ENCODE data around the gene PERCC1.

The PERCC1 gene

GRCh38 chr16:1445518-1446203 lies 14.8 kb downstream of the PERCC1 start:
- H3K9ac ChIP-seq (ENCODE audit: low read depth, low read length): no peak overlapping the region
- no peak overlapping the region for H3K27ac ChIP-seq (ENCODE audit: low read depth, low read length)
- no peaks in the 10 kb centered on the region for H3K4me1 ChIP-seq (ENCODE audit: control insufficient read depth, insufficient read depth, low read length)
- no peaks in the 10 kb centered on the region for H3K27me3 ChIP-seq (ENCODE audit: control insufficient read depth, insufficient read depth, low read length)
- peaks cover 31% of the 10 kb centered on the region for H3K36me3 ChIP-seq (ENCODE audit: control insufficient read depth, insufficient read depth, low read length)
- no peaks in the 10 kb centered on the region for H3K9me3 ChIP-seq (ENCODE audit: control insufficient read depth, insufficient read depth, low read length)
- H3K4me3 ChIP-seq (ENCODE audit: low read depth, low read length): no peak overlapping the region

- Histone ChIP-seq H3K27ac (ENCODE audit: low read depth, low read length) (no peak overlapping the region), H3K4me1 (ENCODE audit: control insufficient read depth, insufficient read depth, low read length) (no peaks in the 10 kb centered on the region), H3K27me3 (ENCODE audit: control insufficient read depth, insufficient read depth, low read length) (no peaks in the 10 kb centered on the region), H3K9ac (ENCODE audit: low read depth, low read length) (no peak overlapping the region), H3K9me3 (ENCODE audit: control insufficient read depth, insufficient read depth, low read length) (no peaks in the 10 kb centered on the region), H3K36me3 (ENCODE audit: control insufficient read depth, insufficient read depth, low read length) (peaks cover 39% of the 10 kb centered on the region), H3K4me3 (ENCODE audit: low read depth, low read length) (no peak overlapping the region)
These were observed 15.6 kb downstream of the PERCC1 start for GRCh38 chr16:1446296-1447080.

GRCh38 chr16:1447965-1448364 lies 17.1 kb downstream of the PERCC1 start:
- Histone ChIP-seq H3K27me3 (ENCODE audit: control insufficient read depth, insufficient read depth, low read length) (no peaks in the 10 kb centered on the region), H3K36me3 (ENCODE audit: control insufficient read depth, insufficient read depth, low read length) (peaks cover 49% of the 10 kb centered on the region), H3K4me3 (ENCODE audit: low read depth, low read length) (no peak overlapping the region), H3K9ac (ENCODE audit: low read depth, low read length) (no peak overlapping the region), H3K9me3 (ENCODE audit: control insufficient read depth, insufficient read depth, low read length) (no peaks in the 10 kb centered on the region), H3K4me1 (ENCODE audit: control insufficient read depth, insufficient read depth, low read length) (no peaks in the 10 kb centered on the region), H3K27ac (ENCODE audit: low read depth, low read length) (no peak overlapping the region)

GRCh38 chr16:1448536-1449116 lies 17.7 kb downstream of the PERCC1 start:
- Histone ChIP-seq H3K4me1 (ENCODE audit: control insufficient read depth, insufficient read depth, low read length) (no peaks in the 10 kb centered on the region), H3K27ac (ENCODE audit: low read depth, low read length) (no peak overlapping the region), H3K9me3 (ENCODE audit: control insufficient read depth, insufficient read depth, low read length) (no peaks in the 10 kb centered on the region), H3K4me3 (ENCODE audit: low read depth, low read length) (no peak overlapping the region), H3K36me3 (ENCODE audit: control insufficient read depth, insufficient read depth, low read length) (peaks cover 55% of the 10 kb centered on the region), H3K27me3 (ENCODE audit: control insufficient read depth, insufficient read depth, low read length) (no peaks in the 10 kb centered on the region), H3K9ac (ENCODE audit: low read depth, low read length) (no peak overlapping the region)

- H3K4me3 ChIP-seq (ENCODE audit: low read depth, low read length): no peak overlapping the region
- H3K27ac ChIP-seq (ENCODE audit: low read depth, low read length): no peak overlapping the region
- H3K9ac ChIP-seq (ENCODE audit: low read depth, low read length): no peak overlapping the region; the same call in 1 of the 2 replicates
- no peaks in the 10 kb centered on the region for H3K9me3 ChIP-seq (ENCODE audit: control insufficient read depth, insufficient read depth, low read length)
- H3K27me3 ChIP-seq (ENCODE audit: control insufficient read depth, insufficient read depth, low read length): no peaks in the 10 kb centered on the region
- peaks cover 62% of the 10 kb centered on the region for H3K36me3 ChIP-seq (ENCODE audit: control insufficient read depth, insufficient read depth, low read length)
- no peaks in the 10 kb centered on the region for H3K4me1 ChIP-seq (ENCODE audit: control insufficient read depth, insufficient read depth, low read length)
These were observed 18.4 kb downstream of the PERCC1 start for GRCh38 chr16:1449201-1449788.

GRCh38 chr16:1450218-1450617 lies 19.3 kb downstream of the PERCC1 start:
- Histone ChIP-seq H3K4me1 (ENCODE audit: control insufficient read depth, insufficient read depth, low read length) (no peaks in the 10 kb centered on the region), H3K36me3 (ENCODE audit: control insufficient read depth, insufficient read depth, low read length) (peaks cover 70% of the 10 kb centered on the region), H3K27ac (ENCODE audit: low read depth, low read length) (no peak overlapping the region), H3K27me3 (ENCODE audit: control insufficient read depth, insufficient read depth, low read length) (no peaks in the 10 kb centered on the region), H3K9ac (ENCODE audit: low read depth, low read length) (no peak overlapping the region), H3K4me3 (ENCODE audit: low read depth, low read length) (no peak overlapping the region), H3K9me3 (ENCODE audit: control insufficient read depth, insufficient read depth, low read length) (no peaks in the 10 kb centered on the region)

- Histone ChIP-seq H3K36me3 (ENCODE audit: control insufficient read depth, insufficient read depth, low read length) (peaks cover 72% of the 10 kb centered on the region), H3K27ac (ENCODE audit: low read depth, low read length) (no peak overlapping the region), H3K9ac (ENCODE audit: low read depth, low read length) (no peak overlapping the region), H3K9me3 (ENCODE audit: control insufficient read depth, insufficient read depth, low read length) (no peaks in the 10 kb centered on the region), H3K4me3 (ENCODE audit: low read depth, low read length) (no peak overlapping the region), H3K27me3 (ENCODE audit: control insufficient read depth, insufficient read depth, low read length) (no peaks in the 10 kb centered on the region), H3K4me1 (ENCODE audit: control insufficient read depth, insufficient read depth, low read length) (no peaks in the 10 kb centered on the region)
These were observed 20.0 kb downstream of the PERCC1 start for GRCh38 chr16:1450841-1451240.

- Histone ChIP-seq H3K9me3 (ENCODE audit: control insufficient read depth, insufficient read depth, low read length) (no peaks in the 10 kb centered on the region), H3K27me3 (ENCODE audit: control insufficient read depth, insufficient read depth, low read length) (no peaks in the 10 kb centered on the region), H3K4me1 (ENCODE audit: control insufficient read depth, insufficient read depth, low read length) (no peaks in the 10 kb centered on the region), H3K9ac (ENCODE audit: low read depth, low read length) (no peak overlapping the region), H3K4me3 (ENCODE audit: low read depth, low read length) (no peak overlapping the region), H3K27ac (ENCODE audit: low read depth, low read length) (no peak overlapping the region), H3K36me3 (ENCODE audit: control insufficient read depth, insufficient read depth, low read length) (peaks cover 70% of the 10 kb centered on the region)
These were observed 21.0 kb downstream of the PERCC1 start for GRCh38 chr16:1451702-1452392.

GRCh38 chr16:1452530-1452929 lies 21.7 kb downstream of the PERCC1 start:
- H3K9ac ChIP-seq (ENCODE audit: low read depth, low read length): no peak overlapping the region
- H3K36me3 ChIP-seq (ENCODE audit: control insufficient read depth, insufficient read depth, low read length): peaks cover 72% of the 10 kb centered on the region
- H3K27me3 ChIP-seq (ENCODE audit: control insufficient read depth, insufficient read depth, low read length): no peaks in the 10 kb centered on the region
- no peak overlapping the region for H3K27ac ChIP-seq (ENCODE audit: low read depth, low read length)
- H3K9me3 ChIP-seq (ENCODE audit: control insufficient read depth, insufficient read depth, low read length): no peaks in the 10 kb centered on the region
- no peaks in the 10 kb centered on the region for H3K4me1 ChIP-seq (ENCODE audit: control insufficient read depth, insufficient read depth, low read length)
- no peak overlapping the region for H3K4me3 ChIP-seq (ENCODE audit: low read depth, low read length)

GRCh38 chr16:1453316-1453715 lies 22.4 kb downstream of the PERCC1 start:
- H3K27me3 ChIP-seq (ENCODE audit: control insufficient read depth, insufficient read depth, low read length): no peaks in the 10 kb centered on the region
- no peaks in the 10 kb centered on the region for H3K4me1 ChIP-seq (ENCODE audit: control insufficient read depth, insufficient read depth, low read length)
- H3K36me3 ChIP-seq (ENCODE audit: control insufficient read depth, insufficient read depth, low read length): peaks cover 67% of the 10 kb centered on the region
- no peak overlapping the region for H3K4me3 ChIP-seq (ENCODE audit: low read depth, low read length)
- no peak overlapping the region for H3K27ac ChIP-seq (ENCODE audit: low read depth, low read length)
- H3K9ac ChIP-seq (ENCODE audit: low read depth, low read length): no peak overlapping the region
- H3K9me3 ChIP-seq (ENCODE audit: control insufficient read depth, insufficient read depth, low read length): no peaks in the 10 kb centered on the region

All from HUES48 (cell line).